Nephron (organoid): Measurements from ENCODE around the gene LRRC43.

Source experiments
- H3K27ac Mint-ChIP-seq, 3 experiments: 2 replicates each; pipeline ENCODE4 v1.8.0; 2020; ENCODE audit warnings: mixed read lengths in 3 of 3, mild to moderate bottlenecking in 2 of 3, moderate library complexity in 1 of 3
- H3K27me3 Mint-ChIP-seq: 2 replicates; pipeline ENCODE4 v1.8.0; 2021; ENCODE audit warnings: low read depth, mild to moderate bottlenecking, moderate library complexity, mixed read lengths
- H3K36me3 Mint-ChIP-seq: 2 replicates; pipeline ENCODE4 v1.8.0; 2020; ENCODE audit warnings: low read depth, mixed read lengths
- H3K4me1 Mint-ChIP-seq: 2 replicates; pipeline ENCODE4 v1.8.0; 2020; ENCODE audit warnings: mixed read lengths
- H3K4me3 Mint-ChIP-seq, 3 experiments: 2 replicates each; pipeline ENCODE4 v1.8.0; 2020; ENCODE audit warnings: mild to moderate bottlenecking in 3 of 3, mixed read lengths in 3 of 3, moderate library complexity in 2 of 3
- H3K9me3 Mint-ChIP-seq: 2 replicates; pipeline ENCODE4 v1.8.0; 2020; ENCODE audit warnings: mixed read lengths
- TF ChIP-seq, protein P1 (sequence below), 3 experiments: fragments of 200-600 bp; sonication (generic); IDR thresholded peaks; one replicate each; pipeline ENCODE4 v1.5.0; 2021; ENCODE audit warnings: antibody characterized with exemption in 3 of 3; ENCODE audit not compliant: unreplicated experiment in 3 of 3

LRRC43 gene

DNA sequence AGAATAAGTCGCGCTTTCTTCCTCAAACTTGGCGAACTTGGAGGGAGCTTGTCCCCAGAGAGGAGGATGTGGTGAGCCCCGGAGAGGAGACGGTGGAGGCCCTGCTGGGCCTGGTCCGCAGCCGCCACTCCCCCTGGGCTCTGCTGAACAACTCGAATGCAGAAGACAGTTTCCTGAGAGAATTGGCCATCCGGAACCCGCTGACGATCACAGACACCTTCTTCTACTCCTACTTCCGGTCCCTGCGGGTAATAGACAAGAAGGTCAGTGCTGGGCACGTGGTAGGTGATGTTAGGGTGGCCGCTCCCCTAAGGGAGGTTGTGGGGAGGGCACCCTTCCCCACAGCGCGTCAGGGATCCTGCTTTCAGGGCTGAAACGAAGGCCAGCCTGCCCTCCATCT, 1.6 kb downstream of the LRRC43 start:
- H3K27me3 Mint-ChIP-seq = peaks cover 10% of the 10 kb centered on the region
- no peaks in the 10 kb centered on the region for H3K9me3 Mint-ChIP-seq
- peak overlapping the region; percentile 72 to 77 (median 76) for H3K4me3 Mint-ChIP-seq
- H3K27ac Mint-ChIP-seq = no peak overlapping the region
- H3K4me1 Mint-ChIP-seq = no peaks in the 10 kb centered on the region
- no peaks in the 10 kb centered on the region for H3K36me3 Mint-ChIP-seq
- TF ChIP-seq, protein P1, sequence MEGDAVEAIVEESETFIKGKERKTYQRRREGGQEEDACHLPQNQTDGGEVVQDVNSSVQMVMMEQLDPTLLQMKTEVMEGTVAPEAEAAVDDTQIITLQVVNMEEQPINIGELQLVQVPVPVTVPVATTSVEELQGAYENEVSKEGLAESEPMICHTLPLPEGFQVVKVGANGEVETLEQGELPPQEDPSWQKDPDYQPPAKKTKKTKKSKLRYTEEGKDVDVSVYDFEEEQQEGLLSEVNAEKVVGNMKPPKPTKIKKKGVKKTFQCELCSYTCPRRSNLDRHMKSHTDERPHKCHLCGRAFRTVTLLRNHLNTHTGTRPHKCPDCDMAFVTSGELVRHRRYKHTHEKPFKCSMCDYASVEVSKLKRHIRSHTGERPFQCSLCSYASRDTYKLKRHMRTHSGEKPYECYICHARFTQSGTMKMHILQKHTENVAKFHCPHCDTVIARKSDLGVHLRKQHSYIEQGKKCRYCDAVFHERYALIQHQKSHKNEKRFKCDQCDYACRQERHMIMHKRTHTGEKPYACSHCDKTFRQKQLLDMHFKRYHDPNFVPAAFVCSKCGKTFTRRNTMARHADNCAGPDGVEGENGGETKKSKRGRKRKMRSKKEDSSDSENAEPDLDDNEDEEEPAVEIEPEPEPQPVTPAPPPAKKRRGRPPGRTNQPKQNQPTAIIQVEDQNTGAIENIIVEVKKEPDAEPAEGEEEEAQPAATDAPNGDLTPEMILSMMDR (IDR thresholded peaks at IDR 0.05; ENCODE audit: unreplicated experiment in 3 of 3) = no peak

- H3K9me3 Mint-ChIP-seq = no peaks in the 10 kb centered on the region
- no peaks in the 10 kb centered on the region for H3K4me1 Mint-ChIP-seq
- TF ChIP-seq, protein P1 (IDR thresholded peaks at IDR 0.05; ENCODE audit: unreplicated experiment in 3 of 3) = no peak
- no peaks in the 10 kb centered on the region for H3K36me3 Mint-ChIP-seq
- peak overlapping the region; percentile 72 to 77 (median 76) for H3K4me3 Mint-ChIP-seq
- H3K27me3 Mint-ChIP-seq = peaks cover 10% of the 10 kb centered on the region
- H3K27ac Mint-ChIP-seq = no peak overlapping the region
Measured at GRCh38 chr12:122185079-122185478, 2.2 kb downstream of the LRRC43 start.

DNA sequence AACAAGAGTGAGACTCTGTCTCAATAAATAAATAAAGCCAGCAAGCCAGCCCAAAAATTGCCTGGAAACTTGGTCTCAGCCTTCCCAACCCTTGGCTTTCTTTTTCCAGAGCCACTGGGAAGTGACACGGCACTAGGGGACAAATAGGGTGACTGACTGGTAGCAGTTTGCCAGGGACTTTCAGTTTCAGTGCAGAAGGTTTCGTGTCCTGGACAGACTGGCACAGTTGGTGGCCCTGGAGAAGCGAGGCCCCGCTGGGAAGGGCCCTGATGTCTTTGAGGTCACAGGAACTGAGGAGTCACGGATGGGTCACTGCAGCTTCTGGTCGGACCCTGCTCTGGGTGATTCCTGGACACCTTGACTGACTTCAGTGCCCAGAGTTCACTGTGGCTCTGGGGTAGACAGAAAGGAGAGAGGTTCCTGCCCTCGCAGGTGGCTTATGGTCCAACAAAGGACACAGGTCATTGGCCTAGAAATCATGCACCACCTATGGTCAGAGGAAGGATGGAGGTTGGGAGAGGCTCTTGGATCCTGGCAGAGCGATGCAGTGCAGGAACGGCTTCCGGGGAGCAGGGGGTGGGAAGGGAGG, 2.7 kb downstream of the LRRC43 start:
- no peaks in the 10 kb centered on the region for H3K36me3 Mint-ChIP-seq
- TF ChIP-seq, protein P1 (IDR thresholded peaks at IDR 0.05; ENCODE audit: unreplicated experiment in 3 of 3) = no peak
- H3K4me1 Mint-ChIP-seq = no peaks in the 10 kb centered on the region
- no peak overlapping the region for H3K27ac Mint-ChIP-seq
- H3K9me3 Mint-ChIP-seq = no peaks in the 10 kb centered on the region
- peaks cover 6% of the 10 kb centered on the region for H3K27me3 Mint-ChIP-seq
- no peak overlapping the region for H3K4me3 Mint-ChIP-seq

DNA sequence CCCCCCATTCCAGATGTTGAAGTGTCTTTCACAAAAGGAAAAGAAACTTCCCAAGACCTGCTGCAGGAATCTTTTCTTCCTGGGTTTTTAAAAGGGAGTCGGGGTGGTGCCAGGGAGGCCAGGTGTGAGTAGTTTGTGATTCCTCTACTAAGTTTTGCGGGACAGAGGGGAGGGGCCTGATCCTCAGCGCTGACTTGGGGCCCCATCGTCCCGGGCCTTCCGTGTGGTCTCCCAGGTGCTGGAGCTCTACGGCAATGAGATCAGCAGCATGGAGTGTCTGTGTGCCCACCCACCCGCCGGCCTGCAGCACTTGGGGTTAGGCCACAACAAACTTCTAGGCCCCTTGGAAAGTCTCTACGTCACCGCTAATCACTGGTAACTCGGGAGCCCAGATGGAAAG, 4.5 kb downstream of the LRRC43 start:
- no peak overlapping the region for H3K27ac Mint-ChIP-seq
- no peak overlapping the region for H3K4me3 Mint-ChIP-seq
- no peaks in the 10 kb centered on the region for H3K4me1 Mint-ChIP-seq
- H3K36me3 Mint-ChIP-seq = no peaks in the 10 kb centered on the region
- no peaks in the 10 kb centered on the region for H3K9me3 Mint-ChIP-seq
- H3K27me3 Mint-ChIP-seq = peaks cover 3% of the 10 kb centered on the region
- TF ChIP-seq, protein P1 (IDR thresholded peaks at IDR 0.05; ENCODE audit: unreplicated experiment in 3 of 3) = no peak

DNA sequence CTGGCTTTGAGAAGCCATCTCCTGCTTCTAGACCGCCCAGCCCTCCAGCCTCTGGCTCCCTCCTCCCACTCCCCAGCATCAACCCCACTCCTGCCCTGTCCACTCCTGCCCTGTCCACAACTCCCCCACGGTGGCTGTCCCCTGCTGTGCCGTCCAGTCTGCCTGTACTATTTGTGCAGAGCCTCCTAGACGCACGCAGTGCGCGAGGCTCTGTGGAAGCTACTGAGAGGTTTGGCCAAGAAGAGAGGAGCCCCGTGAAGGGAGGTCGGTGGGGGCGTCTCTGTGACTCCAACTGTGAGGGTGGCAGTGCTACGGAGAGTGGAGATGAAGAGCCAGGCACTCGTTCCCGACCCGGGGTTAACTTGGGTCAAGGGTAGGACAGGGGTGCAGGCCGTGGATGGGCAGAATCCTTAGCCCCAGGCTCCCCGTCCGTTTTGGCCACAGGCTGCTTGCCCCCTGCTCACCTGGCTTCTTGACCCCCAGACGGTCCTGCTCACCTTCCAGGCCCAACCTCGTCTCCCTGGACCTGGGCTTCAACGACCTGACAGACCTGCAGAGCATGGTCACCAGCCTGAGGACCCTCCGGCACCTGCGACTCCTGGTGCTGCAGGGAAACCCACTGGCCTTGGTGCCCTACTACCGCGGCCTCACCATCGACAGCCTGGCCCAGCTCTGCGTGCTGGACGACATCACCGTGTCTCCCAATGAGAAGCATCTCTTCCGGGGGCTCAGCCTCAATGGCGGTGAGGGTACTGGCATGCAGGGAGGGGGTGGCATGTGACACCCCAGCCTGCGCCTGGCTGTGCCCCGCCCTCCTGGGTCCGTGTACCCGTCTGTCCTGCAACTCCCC, 6.9 kb downstream of the LRRC43 start:
- no peak overlapping the region for H3K4me3 Mint-ChIP-seq
- H3K4me1 Mint-ChIP-seq = no peaks in the 10 kb centered on the region
- H3K27me3 Mint-ChIP-seq = no peaks in the 10 kb centered on the region
- H3K9me3 Mint-ChIP-seq = peaks cover 4% of the 10 kb centered on the region
- H3K27ac Mint-ChIP-seq = no peak overlapping the region
- no peaks in the 10 kb centered on the region for H3K36me3 Mint-ChIP-seq
- TF ChIP-seq, protein P1 (IDR thresholded peaks at IDR 0.05; ENCODE audit: unreplicated experiment in 3 of 3) = no peak
